Panc1 (cell line): Measurements from ENCODE around the gene TBX4. TPM values are rescaled to one million over a fixed set of nuclear protein-coding genes. Genes with fewer than 3 reads are reported as not detected.

Source experiments
- ATAC-seq: fragments of 200-7000 bp; cut with Tn5 transposase; 2 replicates; pipeline ENCODE4 v1.9.1; 2020; ENCODE audit warnings: mild to moderate bottlenecking, moderate library complexity
- BruUV-seq: library from RNA; stranded (reverse); fragments of 400-500 nt; replicated peaks from 2 replicates; lab custom pipeline; 2021; lab: Mats Ljungman, UMichigan
- CTCF ChIA-PET: fragments of 300-600 bp; sonication (Branson Sonifier 250); formaldehyde crosslinking; loops from one replicate; lab custom pipeline; 2022; ENCODE audit warnings: antibody characterized with exemption; lab: Charles Lee
- POLR2A ChIA-PET: fragments of 300-600 bp; sonication (Branson Sonifier 250); formaldehyde crosslinking; loops from one replicate; lab custom pipeline; 2022; ENCODE audit warnings: antibody characterized with exemption; lab: Charles Lee
- DNase-seq: peaks from one replicate; pipeline ENCODE4 v3.0.0-alpha.2; 2010; ENCODE audit warnings: low read depth, low spot score
- H3K27ac ChIP-seq: 2 replicates; pipeline ENCODE4 v1.5.1; 2011; ENCODE audit warnings: mild to moderate bottlenecking, low read length, inconsistent platforms
- H3K27me3 ChIP-seq: fragments of 200-500 bp; sonication (Bioruptor generic); 2 replicates; pipeline ENCODE4 v1.6.0; 2014; ENCODE audit warnings: low read length, inconsistent platforms; ENCODE audit not compliant: control insufficient read depth, insufficient read depth
- H3K36me3 ChIP-seq: fragments of 200-500 bp; sonication (Bioruptor generic); 2 replicates; pipeline ENCODE4 v1.5.1; 2014; ENCODE audit warnings: inconsistent platforms, mild to moderate bottlenecking, low read length, moderate library complexity; ENCODE audit not compliant: control insufficient read depth, insufficient read depth
- H3K4me1 ChIP-seq: 2 replicates; pipeline ENCODE4 v1.5.1; 2011; ENCODE audit warnings: inconsistent platforms, mild to moderate bottlenecking, low read length, moderate library complexity; ENCODE audit not compliant: control insufficient read depth, insufficient read depth
- H3K4me3 ChIP-seq, 2 experiments: 2 replicates each; pipeline ENCODE4 v1.5.1; 2011 to 2012; ENCODE audit warnings: low read depth in 2 of 2, low read length in 2 of 2, mild to moderate bottlenecking in 2 of 2, inconsistent platforms in 1 of 2, moderate library complexity in 1 of 2
- H3K9me3 ChIP-seq: fragments of 200-500 bp; sonication (Bioruptor generic); 2 replicates; pipeline ENCODE4 v1.5.1; 2014; ENCODE audit warnings: low read depth, mild to moderate bottlenecking, inconsistent platforms, low read length, moderate library complexity; ENCODE audit not compliant: control insufficient read depth, insufficient read depth
- POLR2AphosphoS5 ChIP-seq: IDR thresholded peaks from 2 replicates; pipeline ENCODE4 v1.6.1; 2012; ENCODE audit warnings: mild to moderate bottlenecking, low read depth, low read length, moderate library complexity
- SIN3A ChIP-seq: IDR thresholded peaks from 2 replicates; pipeline ENCODE4 v1.6.1; 2012; ENCODE audit warnings: low read depth, mild to moderate bottlenecking, low read length, moderate library complexity, borderline replicate concordance; ENCODE audit not compliant: insufficient read depth
- TCF7L2 ChIP-seq: IDR thresholded peaks from 2 replicates; pipeline ENCODE4 v1.6.1; 2011; ENCODE audit warnings: mild to moderate bottlenecking, low read depth, low read length, inconsistent platforms
- in situ Hi-C: cut with HindIII; loops from 2 replicates; pipeline ENCODE4 v1.10.0; 2016; ENCODE audit warnings: low sequenced_read_pairs, low pct_unique_long_range_greater_than_20kb
- intact Hi-C: fragments of 100-400 bp; cut with micrococcal nuclease; formaldehyde crosslinking; loops from one replicate; pipeline ENCODE4 v1.10.0; 2022; ENCODE audit not compliant: unreplicated experiment
- total RNA-seq: library from RNA; stranded (reverse); gene quantifications from one replicate; pipeline ENCODE4 v1.2.1, GENCODE V29; 2021; ENCODE audit not compliant: unreplicated experiment
- TF ChIP-seq, protein P1 (sequence below): fragments of 450-650 bp; IDR thresholded peaks from 2 replicates; pipeline ENCODE4 v1.5.1; 2017; ENCODE audit warnings: mild to moderate bottlenecking
- TF ChIP-seq, protein P2 (sequence below), 2 experiments: IDR thresholded peaks; 2 replicates each; pipeline ENCODE4 v1.6.1; 2011 to 2012; ENCODE audit warnings: low read depth in 2 of 2, control low read depth in 1 of 2, low read length in 1 of 2, mild to moderate bottlenecking in 1 of 2, moderate library complexity in 1 of 2; ENCODE audit not compliant: insufficient read depth in 1 of 2

The TBX4 gene
- total RNA-seq, 1 experiment from 2014 or later, result not detected

DNA sequence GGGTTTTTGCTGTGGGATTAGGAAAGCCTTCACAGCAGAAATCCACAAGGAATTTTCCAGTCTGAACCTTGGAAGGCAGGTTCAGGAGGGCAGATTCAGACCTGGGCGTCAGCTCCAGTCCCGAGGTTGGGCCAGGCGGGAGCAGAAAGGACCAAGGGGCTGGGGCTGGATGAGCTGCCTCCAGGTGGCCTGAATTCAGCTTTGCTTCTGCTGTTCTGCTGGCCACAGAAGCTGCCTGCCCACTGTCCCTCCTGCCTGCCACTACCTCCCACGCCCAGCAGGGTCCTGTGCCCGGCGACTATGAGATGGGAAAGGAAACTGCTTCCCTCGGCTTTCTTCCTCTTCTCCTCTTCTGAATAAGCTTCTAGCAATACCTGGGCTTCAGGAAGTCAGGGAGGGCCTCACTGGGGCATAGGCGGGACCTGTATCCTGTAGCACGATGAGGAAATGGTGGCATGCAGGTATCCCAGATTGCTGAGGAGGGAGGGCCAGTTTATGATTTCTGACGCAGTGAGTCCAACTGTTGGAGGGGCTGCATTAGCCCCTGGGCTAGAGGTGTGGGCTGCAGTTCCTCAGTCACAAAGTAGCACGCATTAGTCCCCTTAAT, 18.4 kb downstream of the TBX4 start:
- ChIA-PET POLR2A (interaction anchor here (0.7 kb wide), 1 partner anchor 637 kb away, joined by 6 read pairs; no protein-coding TSS in a partner anchor), CTCF (no interaction called here)
- DNase-seq, result no peak
- no peaks in the 10 kb centered on the region for H3K4me1 ChIP-seq
- no peaks in the 10 kb centered on the region for H3K9me3 ChIP-seq
- no peaks in the 10 kb centered on the region; the same call in 1 of the 2 replicates for H3K27me3 ChIP-seq
- no TSS peak for BruUV-seq
- no peaks in the 10 kb centered on the region for H3K36me3 ChIP-seq
- ATAC-seq, result no peak
- no peak overlapping the region for H3K27ac ChIP-seq
- in situ Hi-C loops, result no loop called here
- TF ChIP-seq POLR2AphosphoS5 (no peak), TCF7L2 (no peak), SIN3A (no peak)
- TF ChIP-seq, protein P1, sequence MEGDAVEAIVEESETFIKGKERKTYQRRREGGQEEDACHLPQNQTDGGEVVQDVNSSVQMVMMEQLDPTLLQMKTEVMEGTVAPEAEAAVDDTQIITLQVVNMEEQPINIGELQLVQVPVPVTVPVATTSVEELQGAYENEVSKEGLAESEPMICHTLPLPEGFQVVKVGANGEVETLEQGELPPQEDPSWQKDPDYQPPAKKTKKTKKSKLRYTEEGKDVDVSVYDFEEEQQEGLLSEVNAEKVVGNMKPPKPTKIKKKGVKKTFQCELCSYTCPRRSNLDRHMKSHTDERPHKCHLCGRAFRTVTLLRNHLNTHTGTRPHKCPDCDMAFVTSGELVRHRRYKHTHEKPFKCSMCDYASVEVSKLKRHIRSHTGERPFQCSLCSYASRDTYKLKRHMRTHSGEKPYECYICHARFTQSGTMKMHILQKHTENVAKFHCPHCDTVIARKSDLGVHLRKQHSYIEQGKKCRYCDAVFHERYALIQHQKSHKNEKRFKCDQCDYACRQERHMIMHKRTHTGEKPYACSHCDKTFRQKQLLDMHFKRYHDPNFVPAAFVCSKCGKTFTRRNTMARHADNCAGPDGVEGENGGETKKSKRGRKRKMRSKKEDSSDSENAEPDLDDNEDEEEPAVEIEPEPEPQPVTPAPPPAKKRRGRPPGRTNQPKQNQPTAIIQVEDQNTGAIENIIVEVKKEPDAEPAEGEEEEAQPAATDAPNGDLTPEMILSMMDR, result no peak
- TF ChIP-seq, protein P2, sequence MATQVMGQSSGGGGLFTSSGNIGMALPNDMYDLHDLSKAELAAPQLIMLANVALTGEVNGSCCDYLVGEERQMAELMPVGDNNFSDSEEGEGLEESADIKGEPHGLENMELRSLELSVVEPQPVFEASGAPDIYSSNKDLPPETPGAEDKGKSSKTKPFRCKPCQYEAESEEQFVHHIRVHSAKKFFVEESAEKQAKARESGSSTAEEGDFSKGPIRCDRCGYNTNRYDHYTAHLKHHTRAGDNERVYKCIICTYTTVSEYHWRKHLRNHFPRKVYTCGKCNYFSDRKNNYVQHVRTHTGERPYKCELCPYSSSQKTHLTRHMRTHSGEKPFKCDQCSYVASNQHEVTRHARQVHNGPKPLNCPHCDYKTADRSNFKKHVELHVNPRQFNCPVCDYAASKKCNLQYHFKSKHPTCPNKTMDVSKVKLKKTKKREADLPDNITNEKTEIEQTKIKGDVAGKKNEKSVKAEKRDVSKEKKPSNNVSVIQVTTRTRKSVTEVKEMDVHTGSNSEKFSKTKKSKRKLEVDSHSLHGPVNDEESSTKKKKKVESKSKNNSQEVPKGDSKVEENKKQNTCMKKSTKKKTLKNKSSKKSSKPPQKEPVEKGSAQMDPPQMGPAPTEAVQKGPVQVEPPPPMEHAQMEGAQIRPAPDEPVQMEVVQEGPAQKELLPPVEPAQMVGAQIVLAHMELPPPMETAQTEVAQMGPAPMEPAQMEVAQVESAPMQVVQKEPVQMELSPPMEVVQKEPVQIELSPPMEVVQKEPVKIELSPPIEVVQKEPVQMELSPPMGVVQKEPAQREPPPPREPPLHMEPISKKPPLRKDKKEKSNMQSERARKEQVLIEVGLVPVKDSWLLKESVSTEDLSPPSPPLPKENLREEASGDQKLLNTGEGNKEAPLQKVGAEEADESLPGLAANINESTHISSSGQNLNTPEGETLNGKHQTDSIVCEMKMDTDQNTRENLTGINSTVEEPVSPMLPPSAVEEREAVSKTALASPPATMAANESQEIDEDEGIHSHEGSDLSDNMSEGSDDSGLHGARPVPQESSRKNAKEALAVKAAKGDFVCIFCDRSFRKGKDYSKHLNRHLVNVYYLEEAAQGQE (IDR thresholded peaks at IDR 0.05; ENCODE audit: insufficient read depth in 1 of 2, low read depth in 2 of 2, low read length in 1 of 2), result no peak
- H3K4me3 ChIP-seq, result no peak overlapping the region
- intact Hi-C loops, result no loop called here

DNA sequence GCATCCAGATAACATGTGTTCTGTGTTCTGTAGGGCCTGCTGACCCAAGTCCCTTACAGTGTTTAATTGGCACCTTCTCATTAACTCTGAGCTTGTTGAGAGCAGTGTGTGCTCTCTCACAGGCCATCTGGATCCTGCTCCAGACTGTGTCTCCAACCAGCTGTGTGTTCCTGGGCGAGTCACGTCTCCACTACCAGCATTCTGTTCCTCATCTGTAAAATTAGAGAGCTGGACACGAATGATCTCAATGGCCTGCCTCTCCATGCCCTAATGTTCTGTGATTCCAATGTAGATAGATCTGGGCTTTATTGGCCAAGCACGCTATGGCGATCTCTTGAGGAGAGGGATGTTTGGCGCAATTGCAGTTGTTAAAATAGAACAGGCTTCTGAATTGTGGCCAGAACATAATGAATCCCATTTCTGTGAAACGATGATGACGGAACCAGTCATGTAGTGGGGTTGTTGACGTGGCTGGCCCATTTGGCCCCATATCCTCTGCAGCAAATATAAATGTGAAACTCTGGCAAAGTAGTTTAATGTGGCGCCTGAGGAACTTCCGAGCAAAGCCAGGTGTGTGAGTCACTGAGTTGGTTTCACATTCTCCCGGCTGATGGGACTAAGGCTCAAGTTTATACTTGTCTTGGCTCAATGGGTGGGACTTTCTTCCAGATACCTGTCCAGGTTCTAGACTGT, 22.2 kb downstream of the TBX4 start:
- intact Hi-C loops, result no loop called here
- DNase-seq (no peak), ATAC-seq (no peak)
- no peaks in the 10 kb centered on the region for H3K9me3 ChIP-seq
- CTCF ChIA-PET, result no interaction called here
- H3K27me3 ChIP-seq, result no peaks in the 10 kb centered on the region; the same call in 1 of the 2 replicates
- in situ Hi-C loops, result no loop called here
- no peaks in the 10 kb centered on the region for H3K4me1 ChIP-seq
- TF ChIP-seq, protein P2 (IDR thresholded peaks at IDR 0.05; ENCODE audit: insufficient read depth in 1 of 2, low read depth in 2 of 2, low read length in 1 of 2), result no peak
- TF ChIP-seq TCF7L2 (no peak), POLR2AphosphoS5 (no peak), SIN3A (no peak)
- TF ChIP-seq, protein P1, result no peak
- no peak overlapping the region for H3K4me3 ChIP-seq
- no TSS peak for BruUV-seq
- no peak overlapping the region for H3K27ac ChIP-seq
- POLR2A ChIA-PET, result no interaction called here
- no peaks in the 10 kb centered on the region for H3K36me3 ChIP-seq
